Measurements from ENCODE around the gene EPHB3.

DNA sequence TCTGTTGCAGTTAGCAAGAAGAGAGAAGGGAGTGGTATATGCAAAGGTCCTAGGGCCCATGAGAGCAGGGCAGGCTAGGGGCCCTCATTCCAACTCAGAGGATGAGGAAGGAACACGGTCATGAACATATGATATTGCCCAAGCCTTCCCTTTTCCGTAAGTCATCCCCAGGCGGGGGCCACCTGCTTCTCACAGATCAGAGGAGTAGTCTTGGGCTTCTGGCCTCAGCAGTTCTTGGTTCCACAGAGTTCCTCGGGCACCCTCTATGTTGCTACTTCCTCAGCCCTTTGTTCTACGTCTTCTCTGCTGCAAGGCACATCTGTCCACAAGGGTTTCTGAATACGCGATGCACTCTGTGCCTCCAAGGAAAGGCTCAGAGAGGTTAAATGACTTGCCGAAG lies 25.3 kb downstream of the EPHB3 start:
- TF ChIP-seq, protein P1, sequence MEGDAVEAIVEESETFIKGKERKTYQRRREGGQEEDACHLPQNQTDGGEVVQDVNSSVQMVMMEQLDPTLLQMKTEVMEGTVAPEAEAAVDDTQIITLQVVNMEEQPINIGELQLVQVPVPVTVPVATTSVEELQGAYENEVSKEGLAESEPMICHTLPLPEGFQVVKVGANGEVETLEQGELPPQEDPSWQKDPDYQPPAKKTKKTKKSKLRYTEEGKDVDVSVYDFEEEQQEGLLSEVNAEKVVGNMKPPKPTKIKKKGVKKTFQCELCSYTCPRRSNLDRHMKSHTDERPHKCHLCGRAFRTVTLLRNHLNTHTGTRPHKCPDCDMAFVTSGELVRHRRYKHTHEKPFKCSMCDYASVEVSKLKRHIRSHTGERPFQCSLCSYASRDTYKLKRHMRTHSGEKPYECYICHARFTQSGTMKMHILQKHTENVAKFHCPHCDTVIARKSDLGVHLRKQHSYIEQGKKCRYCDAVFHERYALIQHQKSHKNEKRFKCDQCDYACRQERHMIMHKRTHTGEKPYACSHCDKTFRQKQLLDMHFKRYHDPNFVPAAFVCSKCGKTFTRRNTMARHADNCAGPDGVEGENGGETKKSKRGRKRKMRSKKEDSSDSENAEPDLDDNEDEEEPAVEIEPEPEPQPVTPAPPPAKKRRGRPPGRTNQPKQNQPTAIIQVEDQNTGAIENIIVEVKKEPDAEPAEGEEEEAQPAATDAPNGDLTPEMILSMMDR (IDR thresholded peaks at IDR 0.05 in 2 of 3, conservative IDR thresholded peaks at IDR 0.05 in 1 of 3; ENCODE audit: control insufficient read depth in 2 of 3, extremely low read depth in 1 of 3, insufficient read depth in 1 of 3, low read depth in 3 of 3, low read length in 3 of 3) = no peak
- TF ChIP-seq NR2C2 (IDR thresholded peaks at IDR 0.05; ENCODE audit: borderline replicate concordance, control insufficient read depth, insufficient read length, low read depth) (no peak), STAT3 (IDR thresholded peaks at IDR 0.05; ENCODE audit: low read depth, low read length) (no peak), POLR2A (IDR thresholded peaks at IDR 0.05; ENCODE audit: low read depth, low read length) (no peak), RAD21 (IDR thresholded peaks at IDR 0.05; ENCODE audit: insufficient read depth, low read depth, low read length) (no peak), NR2F1 (conservative IDR thresholded peaks at IDR 0.05) (no peak), CHD2 (IDR thresholded peaks at IDR 0.05; ENCODE audit: borderline replicate concordance, low read depth, low read length) (no peak), ATF7 (IDR thresholded peaks at IDR 0.05; ENCODE audit: low read depth) (no peak)
- TF ChIP-seq, protein P2, sequence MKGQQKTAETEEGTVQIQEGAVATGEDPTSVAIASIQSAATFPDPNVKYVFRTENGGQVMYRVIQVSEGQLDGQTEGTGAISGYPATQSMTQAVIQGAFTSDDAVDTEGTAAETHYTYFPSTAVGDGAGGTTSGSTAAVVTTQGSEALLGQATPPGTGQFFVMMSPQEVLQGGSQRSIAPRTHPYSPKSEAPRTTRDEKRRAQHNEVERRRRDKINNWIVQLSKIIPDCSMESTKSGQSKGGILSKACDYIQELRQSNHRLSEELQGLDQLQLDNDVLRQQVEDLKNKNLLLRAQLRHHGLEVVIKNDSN (IDR thresholded peaks at IDR 0.05; ENCODE audit: borderline replicate concordance, extremely low read length, insufficient read depth, low read depth, low read length) = no peak

All from GM12878 (cell line).